PFSK-1 (cell line): ENCODE results near the gene NXN.

Experiments used
- POLR2AphosphoS5 ChIP-seq: IDR thresholded peaks from 2 replicates; pipeline ENCODE4 v1.6.1; 2012; ENCODE audit warnings: low read depth, mild to moderate bottlenecking, control low read depth, low read length, moderate library complexity
- SIN3A ChIP-seq: IDR thresholded peaks from 2 replicates; pipeline ENCODE4 v1.6.1; 2012; ENCODE audit warnings: mild to moderate bottlenecking, low read length, moderate library complexity, borderline replicate concordance; ENCODE audit not compliant: insufficient read depth
- TF ChIP-seq, protein P1 (sequence below), 2 experiments: IDR thresholded peaks; 2 replicates each; pipeline versions ENCODE4 v1.6.1 to v1.8.0; 2011 to 2012; ENCODE audit warnings: low read depth in 2 of 2, low read length in 2 of 2, control low read depth in 1 of 2, inconsistent platforms in 1 of 2, mild to moderate bottlenecking in 1 of 2, moderate library complexity in 1 of 2; ENCODE audit not compliant: insufficient read depth in 1 of 2

DNA sequence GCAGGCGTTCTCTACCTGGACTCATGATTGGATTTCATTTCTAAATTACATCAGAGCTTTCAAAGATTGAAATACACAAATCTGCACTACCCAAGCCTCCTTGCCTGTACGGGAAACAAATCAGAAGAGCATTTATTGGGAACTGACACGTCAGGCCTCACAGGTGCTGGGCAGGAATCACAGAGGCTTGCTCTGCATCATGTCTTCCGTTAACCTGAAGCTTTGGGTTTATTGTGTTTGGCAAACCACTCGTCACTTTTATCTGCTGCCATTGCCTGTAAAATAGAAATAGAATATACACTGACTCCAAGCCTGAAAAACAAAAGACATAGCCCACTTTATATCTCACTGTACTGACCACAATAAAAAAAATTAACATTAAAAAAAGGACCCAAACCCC, 219.6 kb downstream of the NXN start:
- TF ChIP-seq, protein P1, sequence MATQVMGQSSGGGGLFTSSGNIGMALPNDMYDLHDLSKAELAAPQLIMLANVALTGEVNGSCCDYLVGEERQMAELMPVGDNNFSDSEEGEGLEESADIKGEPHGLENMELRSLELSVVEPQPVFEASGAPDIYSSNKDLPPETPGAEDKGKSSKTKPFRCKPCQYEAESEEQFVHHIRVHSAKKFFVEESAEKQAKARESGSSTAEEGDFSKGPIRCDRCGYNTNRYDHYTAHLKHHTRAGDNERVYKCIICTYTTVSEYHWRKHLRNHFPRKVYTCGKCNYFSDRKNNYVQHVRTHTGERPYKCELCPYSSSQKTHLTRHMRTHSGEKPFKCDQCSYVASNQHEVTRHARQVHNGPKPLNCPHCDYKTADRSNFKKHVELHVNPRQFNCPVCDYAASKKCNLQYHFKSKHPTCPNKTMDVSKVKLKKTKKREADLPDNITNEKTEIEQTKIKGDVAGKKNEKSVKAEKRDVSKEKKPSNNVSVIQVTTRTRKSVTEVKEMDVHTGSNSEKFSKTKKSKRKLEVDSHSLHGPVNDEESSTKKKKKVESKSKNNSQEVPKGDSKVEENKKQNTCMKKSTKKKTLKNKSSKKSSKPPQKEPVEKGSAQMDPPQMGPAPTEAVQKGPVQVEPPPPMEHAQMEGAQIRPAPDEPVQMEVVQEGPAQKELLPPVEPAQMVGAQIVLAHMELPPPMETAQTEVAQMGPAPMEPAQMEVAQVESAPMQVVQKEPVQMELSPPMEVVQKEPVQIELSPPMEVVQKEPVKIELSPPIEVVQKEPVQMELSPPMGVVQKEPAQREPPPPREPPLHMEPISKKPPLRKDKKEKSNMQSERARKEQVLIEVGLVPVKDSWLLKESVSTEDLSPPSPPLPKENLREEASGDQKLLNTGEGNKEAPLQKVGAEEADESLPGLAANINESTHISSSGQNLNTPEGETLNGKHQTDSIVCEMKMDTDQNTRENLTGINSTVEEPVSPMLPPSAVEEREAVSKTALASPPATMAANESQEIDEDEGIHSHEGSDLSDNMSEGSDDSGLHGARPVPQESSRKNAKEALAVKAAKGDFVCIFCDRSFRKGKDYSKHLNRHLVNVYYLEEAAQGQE (IDR thresholded peaks at IDR 0.05; ENCODE audit: insufficient read depth in 1 of 2, low read depth in 2 of 2, low read length in 2 of 2) = no peak
- TF ChIP-seq POLR2AphosphoS5 (no peak), SIN3A (no peak)
